Activated CD8-positive, alpha-beta memory T cell treated with anti-CD3 and anti-CD28 coated beads for 1 hour (primary cell): Measurements from ENCODE around the gene LRMDA.

Experiments used
- DNase-seq, 2 donors: peaks; one replicate each; pipeline ENCODE4 v3.0.0-alpha.2; 2020; ENCODE audit warnings: low read depth in 1 of 2; ENCODE audit errors: extremely low read depth in 1 of 2

LRMDA gene

GRCh38 chr10:76031769-76032699 is 600.6 kb downstream of the LRMDA start:
- DNase-seq, result no peak

GRCh38 chr10:76032700-76033039 is 601.2 kb downstream of the LRMDA start:
- no peak for DNase-seq

- no peak for DNase-seq
These were observed 602.2 kb downstream of the LRMDA start for GRCh38 chr10:76033457-76034196.

- no peak for DNase-seq
These were observed 603.2 kb downstream of the LRMDA start for GRCh38 chr10:76034353-76035205.

- DNase-seq, result no peak
These were observed 604.0 kb downstream of the LRMDA start for GRCh38 chr10:76035206-76036110.

GRCh38 chr10:76036111-76036940 is 604.9 kb downstream of the LRMDA start:
- peak in 1 of 2 donors; percentile 5 for DNase-seq

GRCh38 chr10:76036962-76037361 is 605.5 kb downstream of the LRMDA start:
- DNase-seq, result no peak

- no peak for DNase-seq
These were observed 606.2 kb downstream of the LRMDA start for GRCh38 chr10:76037531-76038155.

GRCh38 chr10:76038696-76039095 is 607.3 kb downstream of the LRMDA start:
- no peak for DNase-seq

- DNase-seq, result no peak
These were observed 608.8 kb downstream of the LRMDA start for GRCh38 chr10:76040107-76040829.

GRCh38 chr10:76040830-76041220 is 609.4 kb downstream of the LRMDA start:
- no peak for DNase-seq

GRCh38 chr10:76041551-76041950 is 610.1 kb downstream of the LRMDA start:
- DNase-seq, result no peak

- DNase-seq, result no peak
These were observed 611.8 kb downstream of the LRMDA start for GRCh38 chr10:76043261-76043660.

- no peak for DNase-seq
These were observed 613.3 kb downstream of the LRMDA start for GRCh38 chr10:76044751-76045150.

GRCh38 chr10:76045174-76045573 is 613.8 kb downstream of the LRMDA start:
- DNase-seq, result no peak

- no peak for DNase-seq
These were observed 616.1 kb downstream of the LRMDA start for GRCh38 chr10:76047521-76047920.

- no peak for DNase-seq
These were observed 618.3 kb downstream of the LRMDA start for GRCh38 chr10:76049581-76050290.

- DNase-seq, result no peak
These were observed 618.8 kb downstream of the LRMDA start for GRCh38 chr10:76050291-76050625.
